Posterior cingulate gyrus (tissue), 11 donors: ENCODE results near the gene LINGO3.

Experiments used
- DNase-seq, 10 donors: peaks; one replicate each; pipeline versions ENCODE4 v3.0.0 to v3.0.0-alpha.2; 2020 to 2021; ENCODE audit warnings: mixed read lengths in 3 of 10
- intact Hi-C: fragments of 100-400 bp; cut with DNase I; formaldehyde crosslinking; loops from one replicate; pipeline ENCODE4 v1.15.1; 2023

LINGO3 gene

GRCh38 chr19:2340496-2341243 lies 32.7 kb upstream of the LINGO3 start:
- no peak for DNase-seq
- intact Hi-C loops = no loop called here

- DNase-seq = peak in 1 of 10 donors; percentile 37
- intact Hi-C loops = no loop called here
Measured at GRCh38 chr19:2339644-2340310, 31.8 kb upstream of the LINGO3 start.

- DNase-seq = peak in 1 of 10 donors; percentile 71
- intact Hi-C loops = no loop called here
Measured at GRCh38 chr19:2338751-2339643, 31.0 kb upstream of the LINGO3 start.

GRCh38 chr19:2338055-2338615 lies 30.2 kb upstream of the LINGO3 start:
- intact Hi-C loops = no loop called here
- DNase-seq = no peak

GRCh38 chr19:2337329-2337707 lies 29.4 kb upstream of the LINGO3 start:
- DNase-seq = peak in 8 of 10 donors; percentile 54 to 96 (median 70)
- intact Hi-C loops = no loop called here

GRCh38 chr19:2336528-2337328 lies 28.8 kb upstream of the LINGO3 start:
- intact Hi-C loops = no loop called here
- no peak for DNase-seq

- intact Hi-C loops = no loop called here
- DNase-seq = no peak
Measured at GRCh38 chr19:2335848-2336247, 27.9 kb upstream of the LINGO3 start.

GRCh38 chr19:2334986-2335846 lies 27.3 kb upstream of the LINGO3 start:
- DNase-seq = no peak
- intact Hi-C loops = loop anchor here (5.0 kb wide), 1 partner anchor 57 kb away; no protein-coding TSS in a partner anchor

GRCh38 chr19:2334426-2334825 lies 26.5 kb upstream of the LINGO3 start:
- intact Hi-C loops = loop anchor here (5.0 kb wide), 1 partner anchor 58 kb away; no protein-coding TSS in a partner anchor
- no peak for DNase-seq

GRCh38 chr19:2333807-2334211 lies 25.9 kb upstream of the LINGO3 start:
- intact Hi-C loops = loop anchor here (2.0 to 5.0 kb wide), 2 partner anchors 47 to 58 kb away; no protein-coding TSS in a partner anchor
- DNase-seq = peak in 1 of 10 donors; percentile 37

- DNase-seq = no peak
- intact Hi-C loops = loop anchor here (2.0 to 5.0 kb wide), 2 partner anchors 48 to 59 kb away; no protein-coding TSS in a partner anchor
Measured at GRCh38 chr19:2333027-2333806, 25.3 kb upstream of the LINGO3 start.

GRCh38 chr19:2332341-2333026 lies 24.5 kb upstream of the LINGO3 start:
- no peak for DNase-seq
- intact Hi-C loops = loop anchor here (2.0 to 5.0 kb wide), 2 partner anchors 48 to 60 kb away; no protein-coding TSS in a partner anchor

- peak in 1 of 10 donors; percentile 48 for DNase-seq
- intact Hi-C loops = loop anchor here (2.0 to 5.0 kb wide), 2 partner anchors 49 to 61 kb away; no protein-coding TSS in a partner anchor
Measured at GRCh38 chr19:2331601-2332246, 23.8 kb upstream of the LINGO3 start.

- intact Hi-C loops = loop anchor here (5.0 kb wide), 1 partner anchor 62 kb away; no protein-coding TSS in a partner anchor
- no peak for DNase-seq
Measured at GRCh38 chr19:2330632-2331284, 22.8 kb upstream of the LINGO3 start.

GRCh38 chr19:2330255-2330631 lies 22.3 kb upstream of the LINGO3 start:
- no peak for DNase-seq
- intact Hi-C loops = loop anchor here (5.0 kb wide), 1 partner anchor 62 kb away; no protein-coding TSS in a partner anchor

- intact Hi-C loops = no loop called here
- no peak for DNase-seq
Measured at GRCh38 chr19:2329501-2329916, 21.6 kb upstream of the LINGO3 start.
